K562 (cell line): ENCODE data around the gene ZNHIT1. TPM values are rescaled to one million over a fixed set of nuclear protein-coding genes. Genes with fewer than 3 reads are reported as not detected.
A peak's percentile ranks its signal among the peaks of the same experiment; 100 is the strongest.

Experiments used
- ATAC-seq: fragments of 200-7000 bp; cut with Tn5 transposase; 3 replicates; pipeline ENCODE4 v1.9.1; 2020; ENCODE audit warnings: moderate library complexity
- BruUV-seq: library from RNA; stranded (reverse); fragments of 400-500 nt; replicated peaks from 2 replicates; lab custom pipeline; 2021; lab: Mats Ljungman, UMichigan
- CTCF ChIA-PET: fragments of 300-600 bp; formaldehyde crosslinking; extraction: SDS; loops from one replicate; lab custom pipeline; 2021; ENCODE audit warnings: low intra/inter-chr PET ratio; lab: Yijun Ruan, JAX
- POLR2A ChIA-PET: fragments of 300-600, 350-650 bp; sonication (Branson Sonifier 250); formaldehyde crosslinking; extraction: SDS; loops from one replicate; lab custom pipeline; 2021; ENCODE audit warnings: antibody characterized with exemption, inconsistent platforms; lab: Yijun Ruan, JAX
- DNase-seq, 4 experiments: peaks; one replicate each; pipeline versions ENCODE4 v3.0.0 to v3.0.0-alpha.2; 2011 to 2018; ENCODE audit warnings: low spot score in 3 of 4, mixed read lengths in 3 of 4; ENCODE audit errors: extremely low read depth in 1 of 4
- FAIRE-seq: peaks from 2 replicates; lab custom pipeline; 2011; peaks lifted over from hg19 to GRCh38; lab: Jason Lieb, UNC
- H2AFZ ChIP-seq: 2 replicates; pipeline ENCODE4 v1.6.0; 2011; ENCODE audit warnings: low read depth, low read length, control low read depth, inconsistent platforms
- H3K27ac ChIP-seq: fragments of 200-600 bp; 3 replicates; pipeline ENCODE4 v1.8.0; 2011; ENCODE audit warnings: low read depth, mild to moderate bottlenecking, control low read depth, inconsistent platforms, low read length, moderate library complexity, mixed read lengths; ENCODE audit errors: extremely low read depth
- H3K27me3 ChIP-seq, 2 experiments: fragments of 300-600 bp in 1 of 2; 2 replicates in 1 of 2; 3 replicates in 1 of 2; pipeline versions ENCODE4 v1.6.0 to v1.8.0; 2011; ENCODE audit warnings: inconsistent platforms in 2 of 2, low read length in 2 of 2, mild to moderate bottlenecking in 1 of 2, mixed read lengths in 1 of 2, moderate library complexity in 1 of 2; ENCODE audit not compliant: control insufficient read depth in 2 of 2, insufficient read depth in 2 of 2
- H3K36me3 ChIP-seq: fragments of 300-600 bp; 3 replicates; pipeline ENCODE4 v1.8.0; 2011; ENCODE audit warnings: mild to moderate bottlenecking, low read length, inconsistent platforms; ENCODE audit not compliant: control insufficient read depth, insufficient read depth
- H3K4me1 ChIP-seq, 2 experiments: fragments of 200-600 bp in 1 of 2; replicated peaks in 1 of 2; 2 replicates in 1 of 2; 3 replicates in 1 of 2; pipeline versions ENCODE4 v1.5.1 to v1.8.0; 2011; ENCODE audit warnings: inconsistent platforms in 2 of 2, low read length in 2 of 2, mild to moderate bottlenecking in 1 of 2, mixed read lengths in 1 of 2, moderate library complexity in 1 of 2; ENCODE audit not compliant: control insufficient read depth in 2 of 2, insufficient read depth in 2 of 2
- H3K4me2 ChIP-seq: 2 replicates; pipeline ENCODE4 v1.6.1; 2011; ENCODE audit warnings: low read length, control low read depth, inconsistent platforms, mixed read lengths; ENCODE audit not compliant: insufficient read depth
- H3K4me3 ChIP-seq: fragments of 200-600 bp; sonication (generic), shearing (Covaris generic); 2 replicates; pipeline ENCODE4 v1.5.1; 2016; ENCODE audit warnings: control low read depth, inconsistent platforms
- H3K79me2 ChIP-seq: fragments of 200-600 bp; 3 replicates; pipeline ENCODE4 v1.8.0; 2011; ENCODE audit warnings: low read length, inconsistent platforms; ENCODE audit not compliant: control insufficient read depth, insufficient read depth
- H3K9ac ChIP-seq, 2 experiments: 2 replicates each; pipeline versions ENCODE4 v1.6.0 to v1.6.1; 2011; ENCODE audit warnings: low read depth in 2 of 2, low read length in 2 of 2, control low read depth in 1 of 2, inconsistent platforms in 1 of 2, mild to moderate bottlenecking in 1 of 2, mixed read lengths in 1 of 2; ENCODE audit not compliant: insufficient read depth in 1 of 2
- H3K9me1 ChIP-seq: one replicate; pipeline ENCODE4 v1.6.0; 2011; ENCODE audit warnings: inconsistent platforms, mild to moderate bottlenecking, low read length, moderate library complexity; ENCODE audit not compliant: control insufficient read depth, insufficient read depth
- H3K9me3 ChIP-seq: replicated peaks from 2 replicates; pipeline ENCODE4 v1.5.1; 2011; ENCODE audit warnings: low read depth, low read length, inconsistent platforms; ENCODE audit not compliant: control insufficient read depth, insufficient read depth
- H4K20me1 ChIP-seq: replicated peaks from 2 replicates; pipeline ENCODE4 v1.6.1; 2011; ENCODE audit warnings: low read length, inconsistent platforms, mixed read lengths; ENCODE audit not compliant: control insufficient read depth, insufficient read depth
- GTF2E2 ChIP-seq: fragments of 200-800 bp; sonication (Bioruptor generic); IDR thresholded peaks from 2 replicates; pipeline ENCODE4 v1.6.1; 2016; ENCODE audit warnings: missing genetic modification characterization, missing compliant biosample characterization
- IFI16 ChIP-seq: fragments of 250-450 bp; sonication (Bioruptor Pico); IDR thresholded peaks from 2 replicates; pipeline ENCODE4 v2.1.2; 2022; ENCODE audit warnings: mild to moderate bottlenecking, inconsistent platforms
- JUND ChIP-seq, 2 experiments: IDR thresholded peaks; 2 replicates in 1 of 2; 3 replicates in 1 of 2; pipeline ENCODE4 v1.6.1; 2011; ENCODE audit warnings: borderline replicate concordance in 2 of 2, low read depth in 2 of 2, low read length in 2 of 2, improper control_type of control experiment in 1 of 2, missing biosample characterization in 1 of 2, missing genetic modification characterization in 1 of 2, missing genetic modification reagents in 1 of 2
- MTA1 ChIP-seq: fragments of 450-650 bp; IDR thresholded peaks from 2 replicates; pipeline ENCODE4 v1.6.1; 2017; ENCODE audit warnings: borderline replicate concordance
- NRF1 ChIP-seq, 2 experiments: fragments of 450-650 bp; IDR thresholded peaks in 1 of 2; conservative IDR thresholded peaks in 1 of 2; 2 replicates each; pipeline ENCODE4 v1.6.1; 2014; ENCODE audit warnings: mild to moderate bottlenecking in 2 of 2
- PCBP2 ChIP-seq: fragments of 200-400 bp; formaldehyde crosslinking; IDR thresholded peaks from 2 replicates; pipeline ENCODE4 v1.6.1; 2018; ENCODE audit warnings: low read length, low read depth, mild to moderate bottlenecking, moderate library complexity; ENCODE audit not compliant: poor library complexity, severe bottlenecking
- POLR2G ChIP-seq: fragments of 200-400 bp; formaldehyde crosslinking; IDR thresholded peaks from 2 replicates; pipeline ENCODE4 v1.6.1; 2017; ENCODE audit warnings: low read depth, mild to moderate bottlenecking, antibody characterized with exemption, low read length, moderate library complexity
- RBFOX2 ChIP-seq: fragments of 200-400 bp; formaldehyde crosslinking; IDR thresholded peaks from 2 replicates; pipeline ENCODE4 v1.6.1; 2017; ENCODE audit warnings: low read depth, mild to moderate bottlenecking, low read length, moderate library complexity
- RBM14 ChIP-seq: fragments of 200-400 bp; formaldehyde crosslinking; IDR thresholded peaks from 2 replicates; pipeline ENCODE4 v1.6.1; 2018; ENCODE audit warnings: low read depth, mild to moderate bottlenecking, low read length, moderate library complexity, borderline replicate concordance; ENCODE audit not compliant: insufficient read depth
- ZBED1 ChIP-seq: IDR thresholded peaks from 2 replicates; pipeline ENCODE4 v1.6.1; 2014
- ZNF282 ChIP-seq: sonication (generic); formaldehyde crosslinking; IDR thresholded peaks from 2 replicates; pipeline ENCODE4 v1.8.1; 2023; ENCODE audit warnings: missing genetic modification reagents
- WGBS: fragments of 100-300 bp; shearing (Covaris generic); methylation state at CpG from one replicate; pipeline ENCODE4 v1.1.6; 2016; ENCODE audit warnings: low coverage, mixed read lengths; ENCODE audit not compliant: insufficient coverage; ENCODE audit errors: missing lambda C conversion rate; 5-methylcytosine and 5-hydroxymethylcytosine counted together
- in situ Hi-C: fragments of 300-500 bp; cut with MboI; formaldehyde crosslinking; loops from 4 replicates; pipeline ENCODE4 v1.15.0; 2018; ENCODE audit warnings: inconsistent platforms, mixed read lengths
- intact Hi-C: fragments of 100-400 bp; cut with micrococcal nuclease; formaldehyde crosslinking; loops from 2 replicates; pipeline ENCODE4 v1.14.2; 2022
- polyA plus RNA-seq, 8 experiments: library from polyadenylated mRNA; depleted of rRNA in 4 of 8; stranded (reverse) in 5 of 8; unstranded in 3 of 8; fragments of >200 nt; fragmentation: Nextera tagmentation in 2 of 8; fragmentation: Illumina TruSeq in 1 of 8; extraction: Ambion mirVana in 2 of 8; extraction: Trizol in 1 of 8; gene quantifications; 2 replicates each; pipeline versions ENCODE4 v1.2.1 to v1.2.3, GENCODE V29; 2011 to 2014; ENCODE audit warnings: inconsistent platforms in 1 of 8, missing spikeins in 1 of 8
- total RNA-seq, 7 experiments: library from RNA; depleted of rRNA in 6 of 7; stranded (reverse); fragments of >200 nt in 6 of 7; fragmentation: Illumina TruSeq in 2 of 7; extraction: Trizol in 2 of 7; gene quantifications; 2 replicates each; pipeline versions ENCODE4 v1.2.1 to v1.2.3, GENCODE V29; 2011 to 2021; ENCODE audit warnings: low replicate concordance in 1 of 7
- TF ChIP-seq, protein P1 (sequence below): fragments of 450-650 bp; conservative IDR thresholded peaks from 2 replicates; pipeline ENCODE4 v1.6.1; 2016; ENCODE audit warnings: missing genetic modification characterization, low read depth, mild to moderate bottlenecking, control low read depth, missing compliant biosample characterization
- TF ChIP-seq, protein P2 (sequence below): fragments of 450-650 bp; IDR thresholded peaks from 2 replicates; pipeline ENCODE4 v1.6.1; 2017; ENCODE audit warnings: antibody characterized with exemption, mild to moderate bottlenecking

Gene ZNHIT1
- total and polyA plus RNA-seq, 9 of the 15 experiments (the other 6 are each of a cell fraction or from before 2014, with no cell fraction given), result 6.4 to 162 (median 70.1) TPM

GRCh38 chr7:101208794-101209193 is 9.2 kb upstream of the ZNHIT1 start (continued):
- TF ChIP-seq, protein P1, sequence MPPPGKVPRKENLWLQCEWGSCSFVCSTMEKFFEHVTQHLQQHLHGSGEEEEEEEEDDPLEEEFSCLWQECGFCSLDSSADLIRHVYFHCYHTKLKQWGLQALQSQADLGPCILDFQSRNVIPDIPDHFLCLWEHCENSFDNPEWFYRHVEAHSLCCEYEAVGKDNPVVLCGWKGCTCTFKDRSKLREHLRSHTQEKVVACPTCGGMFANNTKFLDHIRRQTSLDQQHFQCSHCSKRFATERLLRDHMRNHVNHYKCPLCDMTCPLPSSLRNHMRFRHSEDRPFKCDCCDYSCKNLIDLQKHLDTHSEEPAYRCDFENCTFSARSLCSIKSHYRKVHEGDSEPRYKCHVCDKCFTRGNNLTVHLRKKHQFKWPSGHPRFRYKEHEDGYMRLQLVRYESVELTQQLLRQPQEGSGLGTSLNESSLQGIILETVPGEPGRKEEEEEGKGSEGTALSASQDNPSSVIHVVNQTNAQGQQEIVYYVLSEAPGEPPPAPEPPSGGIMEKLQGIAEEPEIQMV (tag), result no peak
- peak; percentile 48; the same call in 1 of the 2 replicates for TF ChIP-seq RBFOX2
- TF ChIP-seq PCBP2, result no peak
- no peak for TF ChIP-seq MTA1
- TF ChIP-seq JUND (IDR thresholded peaks at IDR 0.05; ENCODE audit: borderline replicate concordance, low read depth, low read length), result no peak
- no peak for TF ChIP-seq JUND (tag; IDR thresholded peaks at IDR 0.05; ENCODE audit: borderline replicate concordance, low read depth, low read length)

DNA sequence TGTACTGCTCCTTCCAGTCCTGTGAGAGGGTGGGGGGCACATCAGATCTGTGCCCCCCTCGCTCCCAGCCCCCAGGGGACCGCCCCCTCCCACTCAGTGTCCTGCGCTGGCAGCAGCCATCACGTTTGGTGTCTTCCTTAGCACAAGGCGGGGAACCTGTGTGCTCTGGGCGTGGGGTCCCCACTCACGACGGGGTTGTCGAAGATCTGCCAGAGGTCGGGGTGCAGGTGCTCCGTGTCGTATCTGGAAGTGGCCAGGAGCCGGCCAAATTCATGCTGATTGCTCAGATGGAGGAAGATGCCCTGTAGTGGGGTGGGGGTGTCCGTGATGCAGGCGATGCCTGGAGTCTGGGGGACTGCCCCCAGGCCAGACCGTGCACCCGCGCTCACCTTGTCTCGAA is 7.8 kb upstream of the ZNHIT1 start:
- no peak for FAIRE-seq
- Histone ChIP-seq H3K79me2 (no peaks in the 10 kb centered on the region), H3K4me2 (no peak overlapping the region), H3K4me3 (no peak overlapping the region), H3K27me3 (no peaks in the 10 kb centered on the region), H3K9me3 (no peaks in the 10 kb centered on the region), H3K4me1 (peaks cover 0 to 30% of the 10 kb centered on the region in 2 experiments; a peak in 2 of 5 replicates), H4K20me1 (no peaks in the 10 kb centered on the region), H3K9ac (peak overlapping the region in 1 of 2 experiments; percentile 78; a peak in 2 of 4 replicates), H2AFZ (no peak overlapping the region), H3K36me3 (peaks cover 72% of the 10 kb centered on the region; the same call in 2 of the 3 replicates), H3K9me1 (no peaks in the 10 kb centered on the region), H3K27ac (no peak overlapping the region)
- BruUV-seq, result no TSS peak
- no peak for ATAC-seq
- 93% methylated on average over 17 of the region's 19 CpGs for WGBS
- no peak for DNase-seq
- ChIA-PET POLR2A (interaction anchor here (0.7 kb wide), 1 partner anchor 12 kb away, joined by 3 read pairs; no protein-coding TSS in a partner anchor), CTCF (no interaction called here)
- intact Hi-C loops (no loop called here), in situ Hi-C loops (no loop called here)
- TF ChIP-seq RBFOX2 (peak; percentile 36; the same call in 1 of the 2 replicates), NRF1 (conservative IDR thresholded peaks at IDR 0.05 in 1 of 2, IDR thresholded peaks at IDR 0.05 in 1 of 2) (no peak), ZNF282 (CRISPR knock-in tag) (no peak), RBM14 (no peak), ZBED1 (no peak), GTF2E2 (tag) (no peak), IFI16 (no peak), POLR2G (peak; percentile 30; the same call in 1 of the 2 replicates)
- TF ChIP-seq, protein P2, sequence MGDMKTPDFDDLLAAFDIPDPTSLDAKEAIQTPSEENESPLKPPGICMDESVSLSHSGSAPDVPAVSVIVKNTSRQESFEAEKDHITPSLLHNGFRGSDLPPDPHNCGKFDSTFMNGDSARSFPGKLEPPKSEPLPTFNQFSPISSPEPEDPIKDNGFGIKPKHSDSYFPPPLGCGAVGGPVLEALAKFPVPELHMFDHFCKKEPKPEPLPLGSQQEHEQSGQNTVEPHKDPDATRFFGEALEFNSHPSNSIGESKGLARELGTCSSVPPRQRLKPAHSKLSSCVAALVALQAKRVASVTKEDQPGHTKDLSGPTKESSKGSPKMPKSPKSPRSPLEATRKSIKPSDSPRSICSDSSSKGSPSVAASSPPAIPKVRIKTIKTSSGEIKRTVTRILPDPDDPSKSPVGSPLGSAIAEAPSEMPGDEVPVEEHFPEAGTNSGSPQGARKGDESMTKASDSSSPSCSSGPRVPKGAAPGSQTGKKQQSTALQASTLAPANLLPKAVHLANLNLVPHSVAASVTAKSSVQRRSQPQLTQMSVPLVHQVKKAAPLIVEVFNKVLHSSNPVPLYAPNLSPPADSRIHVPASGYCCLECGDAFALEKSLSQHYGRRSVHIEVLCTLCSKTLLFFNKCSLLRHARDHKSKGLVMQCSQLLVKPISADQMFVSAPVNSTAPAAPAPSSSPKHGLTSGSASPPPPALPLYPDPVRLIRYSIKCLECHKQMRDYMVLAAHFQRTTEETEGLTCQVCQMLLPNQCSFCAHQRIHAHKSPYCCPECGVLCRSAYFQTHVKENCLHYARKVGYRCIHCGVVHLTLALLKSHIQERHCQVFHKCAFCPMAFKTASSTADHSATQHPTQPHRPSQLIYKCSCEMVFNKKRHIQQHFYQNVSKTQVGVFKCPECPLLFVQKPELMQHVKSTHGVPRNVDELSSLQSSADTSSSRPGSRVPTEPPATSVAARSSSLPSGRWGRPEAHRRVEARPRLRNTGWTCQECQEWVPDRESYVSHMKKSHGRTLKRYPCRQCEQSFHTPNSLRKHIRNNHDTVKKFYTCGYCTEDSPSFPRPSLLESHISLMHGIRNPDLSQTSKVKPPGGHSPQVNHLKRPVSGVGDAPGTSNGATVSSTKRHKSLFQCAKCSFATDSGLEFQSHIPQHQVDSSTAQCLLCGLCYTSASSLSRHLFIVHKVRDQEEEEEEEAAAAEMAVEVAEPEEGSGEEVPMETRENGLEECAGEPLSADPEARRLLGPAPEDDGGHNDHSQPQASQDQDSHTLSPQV, result no peak
